ENCODE results near the gene KLC4.

The KLC4 gene

GRCh38 chr6:43058531-43058930 is 900 bp upstream of the KLC4 start:
- no peaks in the 10 kb centered on the region for H3K9me3 ChIP-seq (ENCODE audit: insufficient read depth, low read length)
- peak overlapping the region; percentile 90 for H3K9ac ChIP-seq (ENCODE audit: insufficient read length, low read depth)
- no peak for DNase-seq (ENCODE audit: low read depth, low spot score)
- H3K4me1 ChIP-seq (ENCODE audit: insufficient read depth, insufficient read length), result no peaks in the 10 kb centered on the region
- no peak for TF ChIP-seq SUZ12 (IDR thresholded peaks at IDR 0.05; ENCODE audit: extremely low read depth, insufficient read depth, insufficient read length)
- no peak for TF ChIP-seq ZNF274 (IDR thresholded peaks at IDR 0.05; ENCODE audit: low read depth, low read length)
- TF ChIP-seq YY1 (IDR thresholded peaks at IDR 0.05; ENCODE audit: insufficient read depth, insufficient read length), result no peak
- H3K27me3 ChIP-seq (ENCODE audit: insufficient read depth, insufficient read length), result no peaks in the 10 kb centered on the region
- peaks cover 47% of the 10 kb centered on the region for H3K36me3 ChIP-seq (ENCODE audit: insufficient read depth, insufficient read length, low read length)
- peak overlapping the region; percentile 92 for H3K4me3 ChIP-seq (ENCODE audit: insufficient read length, low read depth)

DNA sequence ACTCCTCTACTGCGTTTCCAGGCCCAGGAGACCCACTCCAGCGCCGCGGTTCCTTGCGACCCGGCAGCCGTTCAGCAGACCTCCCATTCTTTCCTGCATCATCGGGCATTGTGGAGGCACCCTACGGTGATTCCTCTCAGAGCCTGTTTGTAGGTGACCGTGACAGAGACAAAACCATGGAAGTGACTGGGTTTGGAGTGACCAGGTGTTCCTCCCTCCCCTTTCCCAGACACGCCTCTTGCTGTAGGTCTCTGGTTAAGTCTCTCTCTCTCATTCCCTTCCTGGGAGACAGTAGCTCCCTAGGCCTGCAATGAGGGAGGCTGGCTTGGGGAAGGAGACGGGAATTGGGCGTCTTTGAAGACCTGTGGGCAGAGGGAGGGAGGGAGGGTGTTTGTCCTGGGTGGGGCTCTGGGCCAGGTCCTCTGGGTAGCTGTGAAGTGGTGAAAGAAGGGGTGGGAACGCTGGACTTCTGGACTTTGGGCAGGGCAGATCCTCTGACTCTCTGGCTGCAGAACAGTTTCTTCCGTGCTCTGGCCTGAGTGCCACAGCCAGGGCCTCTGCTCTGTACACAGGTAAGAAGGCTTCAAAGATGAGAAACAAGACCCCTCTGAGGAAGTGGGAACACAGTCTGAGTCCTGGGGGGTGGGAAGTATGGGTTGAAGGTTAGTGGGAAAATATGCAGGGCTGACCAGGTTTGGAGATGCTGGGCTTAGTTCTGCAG is 763 bp downstream of the KLC4 start:
- Histone ChIP-seq H3K4me3 (ENCODE audit: insufficient read length, low read depth) (peak overlapping the region; percentile 92), H3K9ac (ENCODE audit: insufficient read length, low read depth) (peak overlapping the region; percentile 72), H3K4me1 (ENCODE audit: insufficient read depth, insufficient read length) (no peaks in the 10 kb centered on the region), H3K36me3 (ENCODE audit: insufficient read depth, insufficient read length, low read length) (peaks cover 43% of the 10 kb centered on the region), H3K27me3 (ENCODE audit: insufficient read depth, insufficient read length) (no peaks in the 10 kb centered on the region), H3K9me3 (ENCODE audit: insufficient read depth, low read length) (no peaks in the 10 kb centered on the region)
- TF ChIP-seq SUZ12 (IDR thresholded peaks at IDR 0.05; ENCODE audit: extremely low read depth, insufficient read depth, insufficient read length) (no peak), ZNF274 (IDR thresholded peaks at IDR 0.05; ENCODE audit: low read depth, low read length) (no peak), YY1 (IDR thresholded peaks at IDR 0.05; ENCODE audit: insufficient read depth, insufficient read length) (no peak)
- no peak for DNase-seq (ENCODE audit: low read depth, low spot score)

DNA sequence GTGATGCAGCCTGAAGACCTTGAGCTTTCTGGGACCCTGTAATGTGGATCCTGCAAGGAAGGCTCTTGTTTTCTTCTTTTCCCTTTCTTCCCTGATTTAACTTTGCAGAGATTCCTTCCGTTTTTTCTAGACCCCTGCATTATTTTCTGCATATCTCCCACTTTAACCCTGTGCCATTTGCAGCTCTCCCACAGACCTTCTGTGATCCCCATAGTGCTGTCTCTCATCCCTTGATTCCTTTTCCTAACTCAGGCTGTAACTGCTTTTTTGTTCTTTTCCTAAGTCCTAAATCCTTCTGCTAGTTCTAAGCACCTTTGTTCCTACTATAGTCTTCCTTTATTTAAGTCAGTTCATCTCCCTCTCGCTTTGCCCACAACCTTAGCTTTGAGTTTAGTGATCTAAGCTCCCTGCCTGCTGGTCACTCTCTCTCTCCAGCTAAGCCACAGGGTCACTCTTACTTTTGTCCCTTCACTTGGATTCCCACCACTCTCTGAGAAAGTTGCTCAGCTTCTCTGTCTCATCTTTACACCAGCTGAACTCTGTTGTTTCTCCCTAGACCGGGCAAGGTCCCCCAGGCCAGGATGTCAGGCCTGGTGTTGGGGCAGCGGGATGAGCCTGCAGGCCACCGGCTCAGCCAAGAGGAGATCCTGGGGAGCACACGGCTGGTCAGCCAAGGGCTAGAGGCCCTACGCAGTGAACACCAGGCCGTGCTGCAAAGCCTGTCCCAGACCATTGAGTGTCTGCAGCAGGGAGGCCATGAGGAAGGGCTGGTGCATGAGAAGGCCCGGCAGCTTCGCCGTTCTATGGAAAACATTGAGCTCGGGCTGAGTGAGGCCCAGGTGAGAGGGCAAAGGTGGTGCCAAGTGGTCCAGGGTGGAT is 1.6 kb downstream of the KLC4 start:
- no peak for DNase-seq (ENCODE audit: low read depth, low spot score)
- no peak for TF ChIP-seq ZNF274 (IDR thresholded peaks at IDR 0.05; ENCODE audit: low read depth, low read length)
- TF ChIP-seq SUZ12 (IDR thresholded peaks at IDR 0.05; ENCODE audit: extremely low read depth, insufficient read depth, insufficient read length), result no peak
- no peak for TF ChIP-seq YY1 (IDR thresholded peaks at IDR 0.05; ENCODE audit: insufficient read depth, insufficient read length)
- Histone ChIP-seq H3K9ac (ENCODE audit: insufficient read length, low read depth) (peak overlapping the region; percentile 72), H3K4me1 (ENCODE audit: insufficient read depth, insufficient read length) (no peaks in the 10 kb centered on the region), H3K36me3 (ENCODE audit: insufficient read depth, insufficient read length, low read length) (peaks cover 43% of the 10 kb centered on the region), H3K27me3 (ENCODE audit: insufficient read depth, insufficient read length) (no peaks in the 10 kb centered on the region), H3K9me3 (ENCODE audit: insufficient read depth, low read length) (no peaks in the 10 kb centered on the region), H3K4me3 (ENCODE audit: insufficient read length, low read depth) (no peak overlapping the region)

DNA sequence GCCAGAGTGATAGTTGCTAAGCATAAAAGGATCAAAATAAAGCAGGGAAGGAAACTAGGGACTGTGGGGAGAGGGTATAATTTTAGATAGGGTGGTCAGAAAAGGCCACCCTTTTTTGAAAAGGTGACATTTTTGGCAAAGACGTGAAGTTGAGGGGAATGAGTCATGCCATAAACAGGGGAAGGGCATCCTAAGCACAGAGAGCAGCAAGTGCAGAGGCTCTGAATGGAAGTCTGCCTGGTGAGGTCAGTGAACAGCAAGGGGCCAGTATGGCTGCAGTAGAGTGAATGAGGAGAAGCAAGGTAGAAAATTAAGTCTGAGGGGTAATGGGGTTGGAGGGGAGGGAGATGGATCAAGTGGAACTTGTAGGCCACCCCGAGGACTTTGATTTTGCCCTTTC is 2.4 kb downstream of the KLC4 start:
- Histone ChIP-seq H3K27me3 (ENCODE audit: insufficient read depth, insufficient read length) (no peaks in the 10 kb centered on the region), H3K36me3 (ENCODE audit: insufficient read depth, insufficient read length, low read length) (peaks cover 44% of the 10 kb centered on the region), H3K4me1 (ENCODE audit: insufficient read depth, insufficient read length) (no peaks in the 10 kb centered on the region), H3K4me3 (ENCODE audit: insufficient read length, low read depth) (no peak overlapping the region), H3K9me3 (ENCODE audit: insufficient read depth, low read length) (no peaks in the 10 kb centered on the region), H3K9ac (ENCODE audit: insufficient read length, low read depth) (no peak overlapping the region)
- TF ChIP-seq ZNF274 (IDR thresholded peaks at IDR 0.05; ENCODE audit: low read depth, low read length) (no peak), SUZ12 (IDR thresholded peaks at IDR 0.05; ENCODE audit: extremely low read depth, insufficient read depth, insufficient read length) (no peak), YY1 (IDR thresholded peaks at IDR 0.05; ENCODE audit: insufficient read depth, insufficient read length) (no peak)
- DNase-seq (ENCODE audit: low read depth, low spot score), result no peak

DNA sequence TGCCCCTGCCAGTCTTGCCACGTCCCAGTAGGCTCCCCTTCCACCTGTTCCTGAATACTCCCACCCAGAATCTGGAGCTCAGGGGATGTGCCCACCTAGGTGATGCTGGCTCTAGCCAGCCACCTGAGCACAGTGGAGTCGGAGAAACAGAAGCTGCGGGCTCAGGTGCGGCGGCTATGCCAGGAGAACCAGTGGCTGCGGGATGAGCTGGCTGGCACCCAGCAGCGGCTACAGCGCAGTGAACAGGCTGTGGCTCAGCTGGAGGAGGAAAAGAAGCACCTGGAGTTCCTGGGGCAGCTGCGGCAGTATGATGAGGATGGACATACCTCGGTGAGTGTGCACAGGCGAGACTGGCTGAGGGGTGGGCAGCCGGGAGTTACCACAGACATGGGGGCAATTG is 3.4 kb downstream of the KLC4 start:
- no peaks in the 10 kb centered on the region for H3K4me1 ChIP-seq (ENCODE audit: insufficient read depth, insufficient read length)
- no peak overlapping the region for H3K9ac ChIP-seq (ENCODE audit: insufficient read length, low read depth)
- no peak for DNase-seq (ENCODE audit: low read depth, low spot score)
- no peak for TF ChIP-seq YY1 (IDR thresholded peaks at IDR 0.05; ENCODE audit: insufficient read depth, insufficient read length)
- no peak overlapping the region for H3K4me3 ChIP-seq (ENCODE audit: insufficient read length, low read depth)
- peaks cover 37% of the 10 kb centered on the region for H3K36me3 ChIP-seq (ENCODE audit: insufficient read depth, insufficient read length, low read length)
- no peaks in the 10 kb centered on the region for H3K9me3 ChIP-seq (ENCODE audit: insufficient read depth, low read length)
- no peaks in the 10 kb centered on the region for H3K27me3 ChIP-seq (ENCODE audit: insufficient read depth, insufficient read length)

- DNase-seq (ENCODE audit: low read depth, low spot score), result no peak
- no peak for TF ChIP-seq SUZ12 (IDR thresholded peaks at IDR 0.05; ENCODE audit: extremely low read depth, insufficient read depth, insufficient read length)
- no peak for TF ChIP-seq ZNF274 (IDR thresholded peaks at IDR 0.05; ENCODE audit: low read depth, low read length)
- no peak for TF ChIP-seq YY1 (IDR thresholded peaks at IDR 0.05; ENCODE audit: insufficient read depth, insufficient read length)
- Histone ChIP-seq H3K36me3 (ENCODE audit: insufficient read depth, insufficient read length, low read length) (peaks cover 38% of the 10 kb centered on the region), H3K9ac (ENCODE audit: insufficient read length, low read depth) (peak overlapping the region; percentile 17), H3K27me3 (ENCODE audit: insufficient read depth, insufficient read length) (no peaks in the 10 kb centered on the region), H3K9me3 (ENCODE audit: insufficient read depth, low read length) (no peaks in the 10 kb centered on the region), H3K4me1 (ENCODE audit: insufficient read depth, insufficient read length) (peaks cover 16% of the 10 kb centered on the region), H3K4me3 (ENCODE audit: insufficient read length, low read depth) (no peak overlapping the region)
These were observed 10.7 kb downstream of the KLC4 start for GRCh38 chr6:43070028-43070632.
